Suppressor macrophage treated with lipopolysaccharide for 4 hours (primary cell): ENCODE measurements around the gene ARHGAP21.
"Not testable (repeated sequence)": the region's sequence is repeated elsewhere in the genome, so short reads cannot be mapped to it uniquely, and the experiment has no call there.

ENCODE experiments used
- DNase-seq: peaks from one replicate; pipeline ENCODE4 v3.0.0-alpha.2; 2020

Gene ARHGAP21

DNA sequence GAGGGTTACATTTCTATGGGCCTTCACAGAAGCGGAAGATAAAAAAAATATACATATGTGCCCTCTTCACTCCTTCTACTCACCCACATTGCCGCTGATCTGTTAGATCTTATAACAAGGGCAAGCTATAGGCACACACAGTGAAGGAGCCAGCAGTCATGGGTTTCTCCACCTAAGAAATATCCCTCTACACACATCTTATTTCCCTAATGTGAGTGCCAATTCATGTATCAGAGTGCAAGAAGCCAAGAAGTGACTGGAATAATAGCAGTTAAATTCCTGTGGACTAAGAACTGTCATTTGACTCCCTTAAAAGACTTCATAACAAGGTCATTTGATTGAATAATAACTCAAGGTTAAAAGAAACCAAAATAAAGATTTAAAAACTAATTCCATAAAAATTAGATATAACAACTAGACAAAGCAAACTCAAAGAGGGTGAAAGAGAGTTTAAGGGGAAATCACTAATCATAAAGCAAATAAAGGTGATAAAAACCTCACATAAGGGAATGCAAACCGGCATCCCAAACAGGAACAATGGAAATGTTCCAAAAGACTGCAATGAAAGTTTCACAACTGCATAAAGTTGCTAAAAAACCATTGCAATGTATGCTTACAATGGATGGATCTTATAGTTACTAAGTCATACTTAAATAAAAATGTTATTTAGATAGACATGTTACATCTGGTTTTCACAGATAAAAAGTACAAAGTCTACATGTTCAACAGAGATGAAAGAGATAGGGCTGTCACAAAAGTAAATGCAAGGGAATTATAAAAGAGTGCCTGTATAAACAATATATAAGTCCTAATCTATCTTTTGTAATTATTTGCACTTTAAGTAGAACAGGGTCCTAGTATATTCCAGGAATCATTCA is 42.8 kb downstream of the ARHGAP21 start:
- no peak for DNase-seq

- no peak for DNase-seq
These were observed 44.9 kb downstream of the ARHGAP21 start for GRCh38 chr10:24678757-24679156.

DNA sequence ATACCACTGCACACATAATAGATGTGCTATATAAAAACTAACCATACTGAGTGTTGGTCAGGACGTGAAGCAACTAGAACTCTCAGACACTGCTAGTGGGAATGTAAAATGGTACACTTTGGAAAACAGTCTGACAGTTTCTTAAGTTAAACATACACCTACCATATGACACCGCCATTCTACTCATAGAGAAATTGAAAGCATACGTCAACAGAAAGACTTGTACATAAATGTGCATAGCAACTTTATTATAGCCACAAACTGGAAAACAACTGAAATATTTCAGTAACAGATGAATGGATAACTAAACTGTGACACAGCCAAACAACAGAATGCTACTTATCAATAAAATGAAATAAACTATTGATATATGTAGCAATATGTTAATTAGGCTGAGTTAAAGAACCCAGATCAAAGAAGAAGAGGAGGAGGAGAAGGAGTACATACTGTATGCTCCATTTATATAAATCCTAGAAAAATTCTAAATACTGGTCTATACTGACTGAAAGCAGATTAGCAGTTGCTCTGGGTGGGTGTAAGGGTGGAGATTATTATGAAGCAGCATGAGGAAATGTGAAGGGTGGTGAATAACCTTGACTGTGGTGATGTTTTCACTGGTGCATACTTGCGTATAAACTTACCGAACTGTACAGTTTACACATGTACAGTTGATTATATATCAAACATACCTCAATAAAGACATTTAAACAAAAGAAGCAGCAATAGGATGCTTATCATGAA is 48.6 kb downstream of the ARHGAP21 start:
- no peak for DNase-seq

GRCh38 chr10:24670964-24671670 is 52.6 kb downstream of the ARHGAP21 start:
- no peak for DNase-seq

DNA sequence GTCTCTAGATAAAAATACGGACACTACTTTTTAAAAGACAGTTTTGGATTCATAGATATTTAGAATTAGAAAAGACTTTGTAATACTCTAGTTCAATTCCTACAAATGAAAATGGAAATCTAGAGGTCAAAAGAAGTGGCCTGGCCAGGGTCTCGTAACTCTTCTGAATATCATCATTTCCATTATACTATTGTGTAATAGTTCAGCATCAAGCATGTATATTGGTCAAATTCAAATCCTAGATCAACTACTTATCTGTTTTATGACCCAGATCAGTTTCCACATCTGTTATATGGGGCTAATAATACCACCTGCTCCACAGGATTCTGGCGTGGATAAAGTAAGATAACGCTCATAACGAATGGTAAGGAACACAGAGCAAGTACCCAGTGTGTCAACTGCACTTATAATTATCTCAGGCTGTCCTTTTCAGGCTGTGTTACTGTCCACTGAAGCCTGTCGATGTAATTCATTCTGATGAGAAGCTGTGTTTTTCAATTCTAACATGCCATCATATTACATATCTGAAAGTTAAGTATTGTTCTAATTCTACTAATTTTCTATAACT is 54.3 kb downstream of the ARHGAP21 start:
- no peak for DNase-seq

- DNase-seq, result no peak
These were observed 55.4 kb downstream of the ARHGAP21 start for GRCh38 chr10:24668247-24668646.

- DNase-seq, result no peak
These were observed 58.7 kb downstream of the ARHGAP21 start for GRCh38 chr10:24664991-24665390.

DNA sequence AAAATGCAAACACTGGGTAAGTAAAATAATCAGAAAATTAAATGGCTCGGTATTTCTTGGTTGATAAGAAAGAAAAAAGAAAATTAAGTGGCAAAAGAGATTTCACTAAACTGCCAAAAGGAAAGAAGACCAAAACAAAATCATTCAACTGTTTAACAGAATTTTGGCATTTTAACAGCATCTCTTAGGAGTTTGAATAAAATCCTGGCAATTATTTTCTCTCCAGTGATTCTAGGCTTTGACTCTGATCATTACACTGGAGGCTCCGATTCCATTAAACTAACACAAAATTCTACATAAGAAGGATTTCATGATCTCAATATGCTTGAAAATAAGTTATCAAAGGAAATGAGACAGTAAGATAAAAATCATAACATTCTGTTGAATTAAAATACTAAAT is 62.3 kb downstream of the ARHGAP21 start:
- no peak for DNase-seq

DNA sequence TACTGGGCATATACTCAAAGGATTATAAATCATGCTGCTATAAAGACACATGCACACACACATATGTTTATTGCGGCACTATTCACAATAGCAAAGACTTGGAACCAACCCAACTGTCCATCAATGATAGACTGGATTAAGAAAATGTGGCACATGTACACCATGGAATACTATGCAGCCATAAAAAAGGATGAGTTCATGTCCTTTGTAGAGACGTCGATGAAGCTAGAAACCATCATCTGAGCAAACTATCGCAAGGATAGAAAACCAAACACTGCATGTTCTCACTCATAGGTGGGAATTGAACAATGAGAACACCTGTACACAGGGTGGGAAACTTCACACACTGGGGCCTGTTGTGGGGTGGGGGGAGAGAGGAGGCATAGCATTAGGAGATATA is 65.4 kb downstream of the ARHGAP21 start:
- not testable (repeated sequence) for DNase-seq

GRCh38 chr10:24656326-24656725 is 67.4 kb downstream of the ARHGAP21 start:
- not testable (repeated sequence) for DNase-seq

GRCh38 chr10:24652381-24652957 is 71.2 kb downstream of the ARHGAP21 start:
- DNase-seq, result no peak

- no peak for DNase-seq
These were observed 71.8 kb downstream of the ARHGAP21 start for GRCh38 chr10:24651923-24652322.

DNA sequence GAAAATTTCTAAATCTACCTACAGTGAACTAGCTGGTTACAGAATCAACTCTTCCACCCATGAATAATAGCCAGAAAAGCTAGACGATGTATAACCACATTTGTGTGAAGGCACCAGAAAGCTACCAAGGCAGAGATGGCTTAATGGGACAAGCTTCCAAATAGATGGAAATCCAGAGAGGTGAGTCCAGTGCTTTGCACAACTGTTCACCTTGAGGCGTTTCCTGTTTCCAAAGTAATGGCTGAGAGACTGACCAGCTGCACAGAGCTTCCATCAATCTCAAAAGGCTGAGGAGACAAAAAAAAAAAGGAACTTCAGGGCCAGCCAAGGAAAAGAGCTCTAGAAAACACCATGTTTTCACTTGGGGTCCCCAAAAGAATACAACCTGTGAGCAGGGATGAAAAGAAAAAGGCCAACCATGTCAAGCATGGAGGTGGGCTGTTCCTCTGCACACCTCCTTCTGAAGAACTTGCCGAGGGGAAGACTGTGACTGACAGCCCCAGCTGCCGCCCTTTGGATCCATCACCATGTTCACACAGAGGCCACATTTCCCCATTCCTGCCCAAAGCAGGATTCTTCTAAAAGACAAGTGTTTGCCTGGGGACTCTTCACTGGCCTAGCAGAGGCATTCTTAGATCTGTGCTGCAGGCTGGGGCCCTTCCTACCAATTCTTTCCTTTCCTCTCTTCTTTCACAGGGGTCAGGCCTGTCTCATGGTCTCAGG is 72.9 kb downstream of the ARHGAP21 start:
- DNase-seq, result no peak

DNA sequence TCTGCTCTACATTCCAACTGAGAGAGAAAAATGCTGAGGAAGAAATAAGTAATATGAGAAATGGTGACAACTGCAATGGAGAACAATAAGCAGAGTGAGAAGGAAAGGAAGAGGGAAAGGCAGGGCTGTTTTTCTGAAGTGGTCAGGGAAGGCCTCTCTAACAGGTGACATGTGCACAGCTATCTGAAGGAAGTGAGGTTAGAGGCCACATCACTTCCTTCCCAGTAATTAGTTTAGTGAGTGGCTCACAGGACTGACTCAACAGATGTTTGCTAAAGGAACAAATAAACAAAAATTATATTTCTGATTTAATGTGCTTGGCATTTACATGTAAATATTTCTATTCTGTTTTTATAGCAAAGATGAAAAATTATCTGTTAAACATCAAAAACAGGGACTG is 77.9 kb downstream of the ARHGAP21 start:
- no peak for DNase-seq

GRCh38 chr10:24645022-24645421 is 78.7 kb downstream of the ARHGAP21 start:
- no peak for DNase-seq

- DNase-seq, result no peak
These were observed 79.9 kb downstream of the ARHGAP21 start for GRCh38 chr10:24643679-24644209.

GRCh38 chr10:24642921-24643678 is 80.6 kb downstream of the ARHGAP21 start:
- peak; percentile 55 for DNase-seq

DNA sequence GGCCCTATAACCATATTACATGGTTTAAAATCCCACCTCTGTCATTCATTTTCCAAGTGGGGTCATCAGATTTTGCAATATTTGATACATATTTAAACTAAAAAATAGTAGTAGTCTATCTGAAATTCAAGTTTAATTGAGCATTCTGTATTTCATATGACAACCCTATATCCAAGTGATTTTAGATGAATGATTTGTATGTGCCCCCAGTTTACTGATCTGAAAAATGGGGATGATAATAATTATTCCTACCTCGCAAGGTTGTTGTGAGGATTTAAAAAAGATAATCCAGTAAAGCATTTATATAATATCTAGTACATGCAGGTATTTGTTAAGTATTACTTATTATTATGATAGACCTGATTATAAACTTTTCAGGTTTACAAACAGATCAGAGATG is 84.6 kb downstream of the ARHGAP21 start:
- DNase-seq, result no peak

DNA sequence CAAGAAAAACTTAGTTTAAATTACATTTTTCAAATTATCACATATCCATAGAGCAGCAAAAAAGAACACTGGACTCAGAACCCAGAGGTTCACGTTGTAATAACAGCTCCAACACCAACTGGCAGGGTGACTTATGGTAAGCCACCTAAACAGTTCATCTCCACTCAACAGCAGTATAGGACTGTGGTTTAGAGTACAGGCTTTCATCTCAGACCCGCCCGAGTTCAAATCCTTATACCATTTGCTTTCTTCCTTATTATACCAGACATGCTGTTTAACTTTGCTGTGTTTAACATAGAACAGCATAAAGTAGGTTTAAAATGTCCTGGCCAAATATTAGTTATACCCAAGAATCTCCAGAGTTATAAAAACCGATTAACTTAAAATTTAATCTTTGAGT is 97.9 kb downstream of the ARHGAP21 start:
- DNase-seq, result no peak

DNA sequence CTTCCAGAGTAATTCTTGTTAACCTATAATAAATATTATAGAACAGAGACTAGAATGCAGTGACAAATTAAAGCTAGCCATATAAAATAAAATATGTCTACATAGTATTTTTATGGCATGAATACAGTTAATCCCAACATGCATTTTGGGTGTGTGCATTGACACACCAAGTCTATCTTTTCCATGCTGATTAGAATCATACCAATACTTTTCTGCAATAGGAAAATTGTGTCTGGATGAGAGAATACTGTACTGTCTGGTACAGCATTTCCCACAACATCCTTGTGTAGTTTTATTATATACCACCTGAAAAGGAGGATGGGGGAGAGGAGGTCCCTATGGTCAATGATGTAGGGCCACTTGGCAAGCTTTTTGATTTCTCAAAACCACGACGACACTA is 100.3 kb downstream of the ARHGAP21 start:
- DNase-seq, result no peak

GRCh38 chr10:24622781-24623301 is 100.8 kb downstream of the ARHGAP21 start:
- no peak for DNase-seq
